ENCODE measurements around the gene GRAMD1B. TPM values are rescaled to one million over a fixed set of nuclear protein-coding genes. Genes with fewer than 3 reads are reported as not detected.

GRAMD1B gene
- total RNA-seq, 2 donors from 2014 or later: 3.1 to 3.8 TPM

GRCh38 chr11:123573286-123573685 is 143.2 kb downstream of the GRAMD1B start:
- no peaks in the 10 kb centered on the region for H3K4me1 ChIP-seq
- H3K27ac ChIP-seq: no peak overlapping the region
- no peaks in the 10 kb centered on the region for H3K9me3 ChIP-seq
- DNase-seq (ENCODE audit: low spot score): no peak
- no peak overlapping the region for H3K4me3 ChIP-seq
- H3K36me3 ChIP-seq: no peaks in the 10 kb centered on the region
- no peaks in the 10 kb centered on the region for H3K27me3 ChIP-seq
- no peak for TF ChIP-seq CTCF (IDR thresholded peaks at IDR 0.05)

GRCh38 chr11:123575441-123575840 is 145.4 kb downstream of the GRAMD1B start:
- no peak for TF ChIP-seq CTCF (IDR thresholded peaks at IDR 0.05)
- no peak overlapping the region for H3K27ac ChIP-seq
- peaks cover 0 to 1% of the 10 kb centered on the region in 2 donors for H3K4me1 ChIP-seq
- no peaks in the 10 kb centered on the region for H3K36me3 ChIP-seq
- H3K4me3 ChIP-seq: no peak overlapping the region
- H3K27me3 ChIP-seq: no peaks in the 10 kb centered on the region
- no peak for DNase-seq (ENCODE audit: low spot score)
- H3K9me3 ChIP-seq: no peaks in the 10 kb centered on the region

- Histone ChIP-seq H3K4me3 (no peak overlapping the region), H3K27ac (no peak overlapping the region), H3K36me3 (no peaks in the 10 kb centered on the region), H3K27me3 (no peaks in the 10 kb centered on the region), H3K9me3 (no peaks in the 10 kb centered on the region), H3K4me1 (peaks cover 0 to 5% of the 10 kb centered on the region in 2 donors)
- TF ChIP-seq CTCF (IDR thresholded peaks at IDR 0.05): no peak
- no peak for DNase-seq (ENCODE audit: low spot score)
Measured at GRCh38 chr11:123576082-123576481, 146.0 kb downstream of the GRAMD1B start.

- no peak for DNase-seq (ENCODE audit: low spot score)
- Histone ChIP-seq H3K4me3 (no peak overlapping the region), H3K27ac (no peak overlapping the region), H3K27me3 (no peaks in the 10 kb centered on the region), H3K36me3 (no peaks in the 10 kb centered on the region), H3K9me3 (no peaks in the 10 kb centered on the region), H3K4me1 (peaks cover 0 to 5% of the 10 kb centered on the region in 2 donors)
- TF ChIP-seq CTCF (IDR thresholded peaks at IDR 0.05): no peak
Measured at GRCh38 chr11:123576501-123576900, 146.4 kb downstream of the GRAMD1B start.

GRCh38 chr11:123577081-123577598 is 147.1 kb downstream of the GRAMD1B start:
- Histone ChIP-seq H3K27ac (no peak overlapping the region), H3K9me3 (no peaks in the 10 kb centered on the region), H3K4me1 (peaks cover 0 to 5% of the 10 kb centered on the region in 2 donors), H3K4me3 (no peak overlapping the region), H3K36me3 (no peaks in the 10 kb centered on the region), H3K27me3 (no peaks in the 10 kb centered on the region)
- TF ChIP-seq CTCF (IDR thresholded peaks at IDR 0.05): peak; percentile 91 to 96
- peak; percentile 67 for DNase-seq (ENCODE audit: low spot score)

All from right atrium auricular region (tissue), 2 donors.